NB4 (cell line): ENCODE data around the gene FURIN.

Experiments used
- CTCF ChIP-seq: IDR thresholded peaks from one replicate; pipeline ENCODE4 v1.5.1; 2012; ENCODE audit warnings: low read depth, low read length
- MAX ChIP-seq: IDR thresholded peaks from 2 replicates; pipeline ENCODE4 v1.6.1; 2011; ENCODE audit warnings: low read depth, low read length

- no peak for TF ChIP-seq CTCF
- no peak for TF ChIP-seq MAX
Observed at GRCh38 chr15:90819850-90820249, 48.5 kb upstream of the FURIN start.
